BE2C (cell line): ENCODE data around the gene FBXO2.

Experiments used
- DNase-seq: peaks from one replicate; pipeline ENCODE4 v3.0.0-alpha.2; 2020
- H3K27me3 ChIP-seq: fragments of 250-450 bp; sonication (Bioruptor Pico); 2 replicates; pipeline ENCODE4 v1.5.1; 2020; ENCODE audit warnings: mild to moderate bottlenecking
- H3K36me3 ChIP-seq: fragments of 250-450 bp; sonication (Bioruptor Pico); 2 replicates; pipeline ENCODE4 v1.5.1; 2020; ENCODE audit warnings: mild to moderate bottlenecking
- H3K4me1 ChIP-seq: fragments of 250-450 bp; sonication (Bioruptor Pico); 2 replicates; pipeline ENCODE4 v1.5.1; 2020
- H3K4me3 ChIP-seq: 2 replicates; pipeline ENCODE4 v1.5.1; 2011; ENCODE audit warnings: low read depth, low read length
- H3K9me3 ChIP-seq: fragments of 250-450 bp; sonication (Bioruptor Pico); 2 replicates; pipeline ENCODE4 v1.5.1; 2020
- TF ChIP-seq, protein P1 (sequence below): IDR thresholded peaks from 2 replicates; pipeline ENCODE4 v1.5.1; 2012; ENCODE audit warnings: mild to moderate bottlenecking, low read depth, low read length

The FBXO2 gene

DNA sequence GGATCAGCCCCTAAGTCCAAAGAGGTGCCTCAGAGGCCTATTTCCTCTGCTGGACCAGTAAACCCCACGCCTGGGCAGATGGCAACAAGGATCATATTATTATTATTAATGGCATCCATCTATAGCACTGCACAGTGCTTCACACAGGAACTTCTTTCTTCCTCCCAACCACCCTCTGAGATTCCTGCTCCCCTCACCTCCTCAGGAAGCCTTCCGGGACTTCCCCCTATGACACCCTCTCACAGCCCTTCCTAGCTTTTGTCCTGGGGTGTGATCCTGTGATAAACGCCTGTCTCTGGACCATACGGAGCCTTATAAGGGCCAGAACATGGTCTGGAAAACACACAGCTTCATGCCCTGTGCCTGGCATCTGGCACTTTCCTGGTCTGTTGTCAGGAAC is 3.2 kb downstream of the FBXO2 start:
- TF ChIP-seq, protein P1, sequence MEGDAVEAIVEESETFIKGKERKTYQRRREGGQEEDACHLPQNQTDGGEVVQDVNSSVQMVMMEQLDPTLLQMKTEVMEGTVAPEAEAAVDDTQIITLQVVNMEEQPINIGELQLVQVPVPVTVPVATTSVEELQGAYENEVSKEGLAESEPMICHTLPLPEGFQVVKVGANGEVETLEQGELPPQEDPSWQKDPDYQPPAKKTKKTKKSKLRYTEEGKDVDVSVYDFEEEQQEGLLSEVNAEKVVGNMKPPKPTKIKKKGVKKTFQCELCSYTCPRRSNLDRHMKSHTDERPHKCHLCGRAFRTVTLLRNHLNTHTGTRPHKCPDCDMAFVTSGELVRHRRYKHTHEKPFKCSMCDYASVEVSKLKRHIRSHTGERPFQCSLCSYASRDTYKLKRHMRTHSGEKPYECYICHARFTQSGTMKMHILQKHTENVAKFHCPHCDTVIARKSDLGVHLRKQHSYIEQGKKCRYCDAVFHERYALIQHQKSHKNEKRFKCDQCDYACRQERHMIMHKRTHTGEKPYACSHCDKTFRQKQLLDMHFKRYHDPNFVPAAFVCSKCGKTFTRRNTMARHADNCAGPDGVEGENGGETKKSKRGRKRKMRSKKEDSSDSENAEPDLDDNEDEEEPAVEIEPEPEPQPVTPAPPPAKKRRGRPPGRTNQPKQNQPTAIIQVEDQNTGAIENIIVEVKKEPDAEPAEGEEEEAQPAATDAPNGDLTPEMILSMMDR = no peak
- H3K9me3 ChIP-seq = no peaks in the 10 kb centered on the region
- DNase-seq = no peak
- no peaks in the 10 kb centered on the region for H3K36me3 ChIP-seq
- H3K4me1 ChIP-seq = no peaks in the 10 kb centered on the region
- H3K4me3 ChIP-seq = peak overlapping the region; percentile 27; the same call in 1 of the 2 replicates
- no peaks in the 10 kb centered on the region for H3K27me3 ChIP-seq

DNA sequence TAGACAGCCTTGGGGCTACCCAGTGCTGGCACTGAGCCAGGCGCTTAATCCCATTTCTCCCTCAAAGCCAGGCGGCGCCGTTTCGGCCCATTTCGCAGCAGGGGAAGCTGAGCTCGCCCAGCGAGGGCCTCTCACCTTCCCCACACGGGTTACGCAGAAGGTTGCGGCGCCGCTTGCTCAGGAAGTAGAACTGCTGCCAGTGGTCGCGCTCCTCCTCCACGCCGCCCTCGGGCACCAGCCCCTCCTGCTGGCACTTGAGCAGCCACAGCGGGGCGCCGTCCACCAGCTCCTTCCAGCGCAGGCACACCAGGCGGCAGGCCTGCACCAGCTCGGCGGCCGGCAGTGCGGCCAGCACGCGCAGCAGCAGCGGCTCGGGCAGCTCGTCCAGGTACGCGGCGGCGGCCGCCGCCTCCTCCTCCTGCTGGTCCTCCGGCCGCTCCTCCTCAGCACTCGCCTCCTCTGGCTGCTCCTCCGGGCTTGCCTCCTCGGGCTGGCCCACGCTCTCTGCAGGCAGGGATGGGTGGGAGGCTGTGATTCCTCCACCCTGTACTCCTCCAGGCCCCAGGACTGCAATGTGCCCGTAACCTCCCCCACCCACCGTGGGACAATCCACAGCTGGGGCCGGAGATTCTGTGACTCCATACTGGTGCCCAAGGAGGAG is 3.8 kb downstream of the FBXO2 start:
- Histone ChIP-seq H3K9me3 (no peaks in the 10 kb centered on the region), H3K27me3 (no peaks in the 10 kb centered on the region), H3K36me3 (no peaks in the 10 kb centered on the region), H3K4me1 (no peaks in the 10 kb centered on the region), H3K4me3 (peak overlapping the region; percentile 27)
- DNase-seq = peak; percentile 86
- TF ChIP-seq, protein P1 = peak; percentile 61

DNA sequence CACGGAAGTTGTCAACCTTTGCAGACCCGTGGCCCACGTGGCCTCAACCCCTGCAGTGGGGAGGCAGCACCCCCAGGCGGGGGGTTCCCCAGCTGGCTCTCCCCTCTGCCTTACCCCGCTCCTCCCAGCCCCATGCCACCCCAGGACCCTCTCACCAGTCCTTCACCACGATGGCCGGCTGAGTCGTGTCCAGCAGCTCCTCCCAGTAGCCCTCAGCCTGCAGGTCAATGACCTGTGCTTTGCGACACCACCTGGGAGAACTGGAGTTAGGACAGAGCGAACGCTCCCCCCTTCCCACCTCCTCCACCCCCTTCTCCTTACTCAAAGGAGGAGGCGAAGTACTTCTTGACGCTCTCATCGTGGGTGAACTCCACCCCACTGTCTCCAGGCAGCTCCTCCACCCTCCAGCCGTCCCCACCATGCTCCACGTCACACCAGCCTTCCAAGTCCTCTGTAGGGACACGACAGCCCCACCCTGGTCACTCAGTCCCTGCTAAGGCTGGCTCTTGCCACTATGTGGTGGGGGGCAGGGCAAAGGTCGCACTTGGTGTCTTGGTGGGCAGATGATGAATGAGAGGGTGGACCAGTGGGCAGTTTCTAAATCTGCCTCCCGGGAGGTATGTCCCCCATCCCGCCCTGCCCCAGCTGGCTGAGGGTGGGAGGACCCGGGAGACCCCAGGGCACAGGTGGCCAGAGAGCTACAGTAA is 4.5 kb downstream of the FBXO2 start:
- TF ChIP-seq, protein P1 = no peak
- H3K4me1 ChIP-seq = no peaks in the 10 kb centered on the region
- H3K4me3 ChIP-seq = peak overlapping the region; percentile 23
- H3K9me3 ChIP-seq = no peaks in the 10 kb centered on the region
- no peaks in the 10 kb centered on the region for H3K36me3 ChIP-seq
- DNase-seq = no peak
- no peaks in the 10 kb centered on the region for H3K27me3 ChIP-seq

DNA sequence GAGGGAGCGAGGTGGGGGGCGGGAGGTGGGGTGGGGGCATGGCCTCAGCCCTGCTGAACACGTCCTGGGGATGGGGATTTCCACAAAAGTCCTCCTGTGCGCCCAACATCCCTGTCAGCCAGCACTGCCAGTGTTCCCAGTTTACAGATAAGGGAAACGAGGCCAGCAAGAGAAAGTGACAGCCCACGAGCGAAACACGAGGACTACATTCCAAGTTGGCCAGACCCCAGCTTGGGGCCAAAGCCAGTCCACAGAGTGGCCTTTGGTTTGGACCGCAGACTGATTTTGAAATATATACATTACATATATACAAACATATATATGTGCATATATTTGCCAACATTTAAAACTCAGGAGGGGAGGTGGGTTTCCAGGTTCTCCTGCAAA is 5.0 kb downstream of the FBXO2 start:
- no peaks in the 10 kb centered on the region for H3K36me3 ChIP-seq
- TF ChIP-seq, protein P1 = no peak
- no peaks in the 10 kb centered on the region for H3K27me3 ChIP-seq
- no peak for DNase-seq
- H3K4me1 ChIP-seq = no peaks in the 10 kb centered on the region
- H3K4me3 ChIP-seq = no peak overlapping the region
- no peaks in the 10 kb centered on the region for H3K9me3 ChIP-seq

DNA sequence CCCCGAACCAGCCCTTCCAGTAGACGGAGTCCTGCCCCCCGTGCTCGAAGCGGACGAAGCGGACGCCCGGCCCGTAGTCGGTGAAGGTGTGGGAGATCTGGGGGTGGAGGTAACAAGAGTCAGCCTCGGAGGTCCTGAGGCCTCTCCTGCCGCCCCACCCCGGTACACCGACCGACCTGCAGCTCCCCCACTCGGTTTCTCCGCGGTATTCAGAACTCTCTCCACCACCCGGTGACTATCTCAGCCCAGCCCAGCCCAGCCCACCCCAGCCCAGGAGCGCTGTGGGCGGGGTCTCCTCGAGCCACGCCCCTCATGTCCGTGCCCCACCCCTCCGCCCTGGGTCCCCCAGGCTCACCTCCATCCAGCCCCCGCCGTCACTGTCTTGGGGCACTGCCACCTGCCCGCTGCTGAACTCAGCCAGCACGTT is 5.5 kb downstream of the FBXO2 start:
- no peak for DNase-seq
- no peak overlapping the region for H3K4me3 ChIP-seq
- H3K4me1 ChIP-seq = no peaks in the 10 kb centered on the region
- TF ChIP-seq, protein P1 = no peak
- no peaks in the 10 kb centered on the region for H3K27me3 ChIP-seq
- H3K36me3 ChIP-seq = no peaks in the 10 kb centered on the region
- H3K9me3 ChIP-seq = no peaks in the 10 kb centered on the region

DNA sequence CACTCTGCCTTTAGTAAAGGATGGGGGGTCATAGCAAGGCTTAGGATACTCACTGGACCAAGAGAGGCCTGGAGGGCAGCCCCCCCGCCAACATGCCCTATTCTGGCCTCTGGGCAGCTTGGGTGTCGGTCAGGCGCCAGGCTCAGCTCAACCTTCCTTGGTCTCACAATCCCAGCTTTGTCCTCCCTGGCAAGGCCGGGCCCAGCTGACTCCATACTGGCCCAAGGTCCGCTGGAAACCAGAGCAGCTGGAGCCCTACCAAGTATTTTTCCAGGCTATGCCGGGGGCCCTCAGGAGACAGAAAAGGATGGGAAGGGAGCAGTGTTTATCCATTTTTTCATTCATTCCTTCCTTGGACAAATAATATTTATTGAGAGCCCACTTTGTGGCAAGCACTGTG is 6.2 kb downstream of the FBXO2 start:
- H3K27me3 ChIP-seq = no peaks in the 10 kb centered on the region
- no peaks in the 10 kb centered on the region for H3K36me3 ChIP-seq
- TF ChIP-seq, protein P1 = no peak
- H3K9me3 ChIP-seq = no peaks in the 10 kb centered on the region
- no peaks in the 10 kb centered on the region for H3K4me1 ChIP-seq
- DNase-seq = no peak
- H3K4me3 ChIP-seq = no peak overlapping the region
